NCI-H2081 treated with DMSO at 0.1 percent for 48 hours (cell line): ENCODE data around the gene ESF1.

Experiments
- DNase-seq: peaks from one replicate; lab custom pipeline; 2025; lab: John Stamatoyannopoulos, UW

The ESF1 gene

GRCh38 chr20:13784893-13785715 lies at the start of gene ESF1, which contains the start of gene NDUFAF5:
TSS of gene ESF1 (minus strand) at chr20:13784919. CDS start at chr20:13783140, 1,779 bp downstream.
TSS of gene NDUFAF5 (plus strand) at chr20:13785028. CDS start at chr20:13785069, 41 bp downstream.
- peak; percentile 82 for DNase-seq

GRCh38 chr20:13831476-13831875 lies 46.8 kb upstream of the ESF1 start:
- DNase-seq: no peak

GRCh38 chr20:13825465-13825864 lies 40.7 kb upstream of the ESF1 start:
- no peak for DNase-seq

GRCh38 chr20:13824459-13824858 lies 39.7 kb upstream of the ESF1 start:
- no peak for DNase-seq

DNA sequence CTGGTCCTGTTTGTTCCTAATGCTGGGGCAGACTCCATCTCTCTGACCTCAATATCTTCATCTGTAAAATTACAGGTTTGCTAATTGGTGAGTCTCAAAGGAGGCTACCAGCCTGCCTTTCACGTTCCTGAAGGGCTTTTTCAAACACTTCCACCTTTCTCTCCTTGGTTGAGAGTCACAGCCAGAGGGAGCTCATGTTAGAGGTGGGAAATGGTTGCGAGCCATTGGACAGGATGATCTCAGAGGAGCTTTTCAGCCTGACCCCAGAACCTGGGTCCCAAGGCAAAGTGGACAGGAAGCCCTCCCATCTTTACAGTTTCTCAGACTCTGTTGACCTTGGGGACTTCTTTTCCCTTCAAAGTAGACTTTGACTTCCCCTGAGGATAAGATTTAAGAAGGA lies 37.7 kb upstream of the ESF1 start:
- no peak for DNase-seq

DNA sequence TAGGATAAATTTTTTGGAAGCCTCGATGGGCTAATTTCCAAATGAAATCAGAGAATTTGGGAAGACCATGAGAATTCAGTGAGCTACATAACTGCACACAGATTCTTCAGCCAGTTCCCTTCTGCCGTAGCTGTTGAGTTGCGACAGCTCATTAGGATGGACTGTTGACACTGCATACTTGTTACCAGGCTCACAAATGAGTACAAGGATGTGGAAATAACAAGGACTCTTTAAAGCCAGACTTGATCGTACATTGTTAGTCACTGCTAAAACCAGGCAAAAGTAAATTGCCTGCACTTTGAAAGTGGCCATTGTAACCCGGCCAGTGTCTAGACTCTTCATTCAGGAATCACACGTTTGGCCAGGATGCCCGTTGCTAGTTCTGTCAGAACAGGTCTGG lies 37.2 kb upstream of the ESF1 start:
- no peak for DNase-seq

DNA sequence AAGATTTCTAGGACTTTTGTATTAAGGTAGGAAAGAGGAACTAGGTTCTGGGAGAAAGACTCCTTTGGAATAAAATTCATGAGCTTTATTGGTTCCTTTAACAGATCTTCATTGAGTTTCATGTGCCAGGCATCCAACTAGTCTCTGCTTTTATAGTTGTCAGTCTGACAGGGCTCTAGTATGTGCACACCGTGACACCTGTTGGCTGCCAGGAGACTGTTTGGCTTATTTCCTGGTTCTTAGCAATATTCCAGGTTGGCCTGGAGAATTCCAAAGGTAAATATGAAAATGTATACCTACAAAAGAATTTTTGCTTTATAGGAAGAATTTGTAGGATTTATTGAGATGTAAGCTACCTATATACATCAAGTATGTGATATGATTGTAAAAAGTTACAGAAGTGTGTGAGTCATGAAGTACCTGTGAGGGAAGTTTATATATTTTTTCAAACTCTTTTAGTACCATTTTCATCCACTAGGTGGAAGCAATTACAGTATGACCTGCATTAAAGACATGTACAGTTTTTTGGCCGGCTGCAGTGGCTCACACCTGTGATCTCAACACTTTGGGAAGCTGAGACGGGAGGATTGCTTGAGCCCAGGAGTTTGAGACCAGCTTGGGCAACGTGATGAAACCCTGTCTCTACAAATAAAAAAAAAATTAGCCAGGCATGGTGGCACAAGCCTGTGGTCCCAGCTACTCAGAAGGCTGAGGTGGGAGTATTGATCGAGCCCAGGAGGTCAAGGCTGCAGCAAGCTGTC lies 35.3 kb upstream of the ESF1 start:
- DNase-seq: peak; percentile 22

GRCh38 chr20:13817342-13817741 lies 32.6 kb upstream of the ESF1 start:
- no peak for DNase-seq

DNA sequence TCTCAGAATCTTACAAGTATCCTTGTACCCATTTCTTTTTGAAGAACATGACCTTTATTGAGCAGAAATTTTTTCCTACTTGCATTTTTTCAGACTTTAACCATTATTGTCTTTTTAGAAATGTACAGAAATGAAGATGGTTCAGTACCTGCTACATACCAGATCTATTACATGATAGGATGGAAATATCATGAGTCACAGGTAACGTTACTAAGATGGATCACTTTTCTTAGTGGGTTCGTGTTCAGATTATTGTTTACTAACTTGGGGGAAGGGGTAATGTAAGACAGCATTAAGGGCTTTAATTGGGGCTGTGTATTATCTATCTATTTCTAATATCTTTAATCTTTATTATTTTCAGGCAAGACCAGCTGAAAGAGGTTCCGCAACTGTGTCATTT lies 32.0 kb upstream of the ESF1 start:
- DNase-seq: no peak

- no peak for DNase-seq
These were observed 30.0 kb upstream of the ESF1 start for GRCh38 chr20:13814672-13815071.

DNA sequence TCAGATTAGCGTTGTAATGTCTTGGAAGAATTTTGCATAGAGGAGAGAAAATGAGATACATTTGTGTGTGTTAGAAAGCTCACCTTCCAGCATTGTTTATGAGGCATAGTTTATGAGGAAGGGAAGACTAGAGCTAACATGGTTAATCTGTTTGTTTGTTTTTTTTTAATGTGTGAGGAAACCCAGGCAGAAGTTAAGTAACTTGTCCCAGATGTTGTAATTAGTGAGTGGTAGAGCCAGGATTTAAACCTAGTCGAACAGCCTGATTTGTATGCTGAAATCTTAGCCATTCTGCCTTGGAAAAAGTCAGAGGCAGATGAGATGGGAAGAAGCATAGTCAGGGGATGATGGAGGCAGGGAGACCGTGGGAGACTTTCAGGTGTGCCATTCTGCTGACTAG lies 29.2 kb upstream of the ESF1 start:
- DNase-seq: no peak

DNA sequence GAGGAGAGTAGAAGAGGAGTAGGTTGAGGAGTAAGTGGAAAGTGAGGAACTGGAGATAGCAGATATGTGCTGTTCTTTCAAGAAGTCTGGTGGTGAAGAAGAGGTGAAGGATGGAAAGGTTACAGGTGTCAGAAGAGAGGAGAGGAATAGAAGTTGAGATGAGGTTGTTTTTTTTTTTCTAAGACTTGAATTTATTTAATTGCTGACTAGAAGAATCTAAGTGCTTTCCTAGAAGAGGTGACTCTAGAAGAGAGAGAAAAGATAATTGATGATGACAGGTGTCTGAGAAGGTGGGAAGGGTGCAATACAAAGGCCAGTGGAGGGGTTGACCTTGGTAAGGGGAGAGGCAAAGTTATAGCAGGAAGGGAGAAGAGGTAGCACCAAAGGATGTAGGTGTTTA lies 25.7 kb upstream of the ESF1 start:
- DNase-seq: no peak

- no peak for DNase-seq
These were observed 25.1 kb upstream of the ESF1 start for GRCh38 chr20:13809855-13810254.

GRCh38 chr20:13809373-13809772 lies 24.7 kb upstream of the ESF1 start:
- DNase-seq: no peak

- peak; percentile 58 for DNase-seq
These were observed 16.0 kb upstream of the ESF1 start for GRCh38 chr20:13800728-13801134.

DNA sequence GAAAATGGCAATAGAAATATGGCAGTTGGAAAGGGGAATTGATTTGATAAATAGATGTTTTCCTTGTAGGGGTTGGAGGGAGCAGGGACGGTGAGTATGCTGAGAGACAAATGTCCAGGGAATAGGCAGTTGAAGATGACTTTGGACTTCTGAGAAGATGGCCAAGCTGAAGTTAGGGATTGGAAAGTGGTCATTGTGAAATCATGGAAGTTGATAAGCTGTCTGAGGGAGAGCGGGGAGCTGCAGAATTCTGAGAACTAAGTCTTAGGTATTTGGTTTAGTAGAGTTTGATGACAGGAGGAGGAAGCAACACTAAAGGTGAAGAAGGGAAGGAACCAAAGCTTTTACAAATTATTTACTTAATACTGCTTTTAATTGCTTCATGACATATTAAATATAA lies 15.3 kb upstream of the ESF1 start:
- DNase-seq: no peak

DNA sequence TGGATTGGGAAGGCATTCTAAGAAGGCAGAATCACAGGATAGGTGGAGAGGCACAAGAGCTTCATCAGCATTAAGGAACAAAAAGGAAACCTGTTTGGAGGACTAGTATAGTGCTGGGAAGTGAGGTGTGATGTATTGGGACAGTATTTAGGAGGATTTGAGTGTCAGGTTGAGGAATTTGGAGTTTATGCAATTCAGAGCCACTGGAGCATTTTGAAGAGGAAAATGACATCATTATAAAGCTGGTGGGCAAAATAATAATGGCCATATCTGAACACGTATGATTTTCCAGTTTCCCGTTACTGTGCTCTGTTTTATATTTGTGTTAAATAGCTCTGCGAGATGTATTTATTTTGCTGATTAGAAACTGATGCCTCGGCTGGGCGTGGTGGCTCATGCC lies 14.3 kb upstream of the ESF1 start:
- DNase-seq: no peak

- DNase-seq: no peak
These were observed 9.9 kb upstream of the ESF1 start for GRCh38 chr20:13794667-13795066.

DNA sequence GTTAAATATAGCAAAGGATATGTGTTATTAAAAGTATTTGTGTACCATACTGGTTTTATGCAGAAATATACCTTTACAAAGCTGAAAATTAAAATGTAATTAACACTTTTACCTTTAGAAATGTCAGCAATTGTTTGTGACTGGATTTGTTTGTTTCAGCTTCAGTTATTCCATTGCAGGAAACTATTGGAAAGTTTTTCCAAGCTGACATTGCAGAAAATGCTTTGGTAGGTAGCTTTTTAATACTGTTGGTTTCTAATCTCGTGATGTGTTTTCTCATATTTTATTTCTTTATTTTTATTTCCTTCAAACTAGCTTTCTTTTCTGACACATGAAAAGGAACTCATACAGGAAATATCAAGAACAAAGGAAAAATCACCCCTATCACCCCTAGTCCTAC lies 8.3 kb upstream of the ESF1 start:
- DNase-seq: no peak

- no peak for DNase-seq
These were observed 7.1 kb upstream of the ESF1 start for GRCh38 chr20:13791540-13792459.

DNA sequence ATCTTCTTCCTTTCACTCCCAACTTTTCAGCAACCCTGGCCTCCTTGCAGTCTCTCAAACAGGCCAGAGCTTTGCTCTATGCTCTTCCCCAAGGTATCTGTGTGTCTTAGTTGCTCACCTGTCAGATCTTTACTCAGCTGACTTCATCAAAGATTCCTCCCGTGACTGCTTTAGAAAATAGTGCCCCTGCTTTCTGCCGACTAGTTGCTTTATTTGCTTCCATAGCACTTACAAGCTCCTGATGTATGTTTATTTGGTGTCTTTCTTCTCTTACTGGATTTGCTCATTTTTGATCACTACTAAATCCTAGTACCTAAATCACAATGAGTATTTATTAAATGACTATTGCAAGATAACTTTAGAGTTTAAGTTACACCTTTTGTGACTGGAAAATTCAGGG lies 6.0 kb upstream of the ESF1 start:
- no peak for DNase-seq

DNA sequence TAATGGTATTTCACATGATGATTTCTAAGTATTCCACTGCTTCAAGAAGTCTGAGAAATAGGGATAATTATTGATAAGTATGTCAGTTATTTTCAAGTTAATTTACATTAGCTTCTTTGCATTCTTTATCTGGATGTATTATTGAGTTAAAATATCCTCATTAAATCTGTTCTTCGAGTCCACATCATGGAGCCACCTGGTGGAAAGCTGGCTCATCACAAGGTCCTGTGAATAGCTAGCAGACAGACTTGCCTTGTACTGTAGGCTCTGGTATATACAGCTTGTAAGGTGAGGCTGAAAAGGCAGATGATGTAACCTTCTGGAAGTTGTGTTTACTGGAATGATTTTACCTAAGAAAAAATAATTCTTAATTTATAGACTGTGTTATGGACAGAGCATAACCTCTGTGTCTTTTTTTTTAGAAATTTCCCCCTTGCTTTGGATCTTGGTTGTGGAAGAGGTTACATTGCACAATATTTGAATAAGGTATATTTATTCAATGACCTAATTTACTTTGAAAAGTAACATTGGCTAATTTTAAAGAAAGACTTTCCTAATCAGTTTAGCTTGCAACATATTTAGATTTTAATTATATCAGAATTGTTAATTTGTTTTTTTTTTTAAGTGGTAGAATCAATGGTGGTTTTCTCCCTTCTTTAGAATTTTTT lies 3.6 kb upstream of the ESF1 start:
- DNase-seq: no peak
